SH-SY5Y (cell line): ENCODE measurements around the gene ACTR3C.

Source experiments
- GATA2 ChIP-seq: IDR thresholded peaks from 2 replicates; pipeline ENCODE4 v1.6.1; 2011; ENCODE audit warnings: mild to moderate bottlenecking, low read depth, low read length
- GATA3 ChIP-seq: IDR thresholded peaks from 2 replicates; pipeline ENCODE4 v1.6.1; 2011; ENCODE audit warnings: low read depth, mild to moderate bottlenecking, low read length, moderate library complexity

DNA sequence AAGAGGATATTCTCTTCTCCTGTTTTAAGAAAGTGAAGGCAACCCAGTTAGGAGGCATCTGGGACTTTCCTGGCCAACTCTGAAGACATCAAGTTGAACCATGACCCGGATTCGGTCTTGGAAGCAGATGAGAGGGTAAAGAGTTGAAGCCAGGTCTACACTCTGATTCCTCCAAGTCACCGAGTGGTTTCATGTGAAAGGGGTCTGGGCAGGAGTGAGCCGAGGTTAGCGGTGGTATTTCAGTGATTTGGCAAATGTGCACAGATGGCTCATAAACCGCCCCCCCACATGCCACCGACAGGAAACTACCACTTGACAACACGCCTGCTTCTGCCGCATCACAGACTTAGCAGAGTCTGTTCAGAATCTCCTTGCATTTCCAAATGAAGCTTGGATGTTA is 33.9 kb upstream of the ACTR3C start:
- TF ChIP-seq GATA3 (no peak), GATA2 (no peak)
